GM12878 (cell line): ENCODE data around the gene POU4F1. TPM values are rescaled to one million over a fixed set of nuclear protein-coding genes. Genes with fewer than 3 reads are reported as not detected.
A peak's percentile ranks its signal among the peaks of the same experiment; 100 is the strongest.

Experiments
- ATAC-seq: fragments of 200-7000 bp; cut with Tn5 transposase; 3 replicates; pipeline ENCODE4 v1.9.1; 2020; ENCODE audit warnings: mild to moderate bottlenecking, moderate library complexity
- BruUV-seq: library from RNA; stranded (reverse); fragments of 400-500 nt; replicated peaks from 2 replicates; lab custom pipeline; 2021; lab: Mats Ljungman, UMichigan
- CTCF ChIA-PET: fragments of 300-600 bp; sonication (Branson Sonifier 250); formaldehyde crosslinking; extraction: SDS; loops from one replicate; lab custom pipeline; 2021; ENCODE audit warnings: inconsistent platforms; lab: Yijun Ruan, JAX
- POLR2A ChIA-PET: fragments of 350-600 bp; formaldehyde crosslinking; extraction: SDS; loops from one replicate; lab custom pipeline; 2021; ENCODE audit warnings: inconsistent platforms; lab: Charles Lee
- RAD21 ChIA-PET: fragments of 300-600 bp; sonication (Branson Sonifier 250); formaldehyde crosslinking; loops from one replicate; lab custom pipeline; 2023; ENCODE audit warnings: antibody characterized with exemption; ENCODE audit not compliant: unreplicated experiment; lab: Charles Lee
- SMC1A ChIA-PET: fragments of 300-600 bp; sonication (Branson Sonifier 250); formaldehyde crosslinking; loops from one replicate; lab custom pipeline; 2023; ENCODE audit not compliant: unreplicated experiment, uncharacterized antibody; lab: Charles Lee
- DNase-seq: peaks from one replicate; pipeline ENCODE4 v3.0.0-alpha.2; 2011; ENCODE audit warnings: low read depth, low spot score
- FAIRE-seq: peaks from 3 replicates; lab custom pipeline; 2011; peaks lifted over from hg19 to GRCh38; lab: Jason Lieb, UNC
- H2AFZ ChIP-seq: 2 replicates; pipeline ENCODE4 v1.6.0; 2011; ENCODE audit warnings: low read depth, low read length, control low read depth; ENCODE audit not compliant: control insufficient read depth
- H3K27ac ChIP-seq: 2 replicates; pipeline ENCODE4 v1.5.1; 2011; ENCODE audit warnings: control low read depth; ENCODE audit not compliant: control insufficient read depth, insufficient read depth
- H3K27me3 ChIP-seq, 2 experiments: replicated peaks in 1 of 2; 2 replicates each; pipeline versions ENCODE4 v1.6.0 to v1.6.1; 2011; ENCODE audit warnings: low read length in 1 of 2; ENCODE audit not compliant: control insufficient read depth in 2 of 2, insufficient read depth in 2 of 2
- H3K36me3 ChIP-seq, 2 experiments: 2 replicates each; pipeline ENCODE4 v1.5.1; 2011; ENCODE audit warnings: low read length in 1 of 2; ENCODE audit not compliant: control insufficient read depth in 2 of 2, insufficient read depth in 2 of 2
- H3K4me1 ChIP-seq: 2 replicates; pipeline ENCODE4 v1.6.1; 2011; ENCODE audit warnings: mild to moderate bottlenecking, low read length, moderate library complexity, mixed read lengths; ENCODE audit not compliant: control insufficient read depth, insufficient read depth
- H3K4me2 ChIP-seq: 2 replicates; pipeline ENCODE4 v1.6.0; 2011; ENCODE audit warnings: control low read depth; ENCODE audit not compliant: control insufficient read depth, insufficient read depth
- H3K4me3 ChIP-seq: fragments of 200-600 bp; sonication (generic); 2 replicates; pipeline ENCODE4 v1.5.1; 2016
- H3K79me2 ChIP-seq: 2 replicates; pipeline ENCODE4 v1.6.0; 2011; ENCODE audit warnings: low read length; ENCODE audit not compliant: control insufficient read depth, insufficient read depth
- H3K9ac ChIP-seq: 2 replicates; pipeline ENCODE4 v1.8.0; 2011; ENCODE audit warnings: low read length, control low read depth, mixed read lengths; ENCODE audit not compliant: control insufficient read depth, insufficient read depth
- H3K9me3 ChIP-seq: replicated peaks from 3 replicates; pipeline ENCODE4 v1.5.1; 2011; ENCODE audit warnings: mild to moderate bottlenecking, low read length; ENCODE audit not compliant: control insufficient read depth, insufficient read depth
- H4K20me1 ChIP-seq: 2 replicates; pipeline ENCODE4 v1.6.0; 2011; ENCODE audit not compliant: control insufficient read depth, insufficient read depth
- CBX5 ChIP-seq: sonication (generic); IDR thresholded peaks from 2 replicates; pipeline ENCODE4 v1.6.1; 2016; ENCODE audit warnings: low read depth, moderate library complexity, mild to moderate bottlenecking, inconsistent platforms
- HCFC1 ChIP-seq: fragments of 150-350 bp; IDR thresholded peaks from 2 replicates; pipeline ENCODE4 v1.6.1; 2014; ENCODE audit warnings: low read length
- JUNB ChIP-seq: IDR thresholded peaks from 2 replicates; pipeline ENCODE4 v1.6.1; 2016; ENCODE audit warnings: antibody characterized with exemption, mild to moderate bottlenecking
- RCOR1 ChIP-seq: conservative IDR thresholded peaks from 2 replicates; pipeline ENCODE4 v1.6.1; 2012; ENCODE audit warnings: low read depth, low read length, improper control_type of control experiment
- SUZ12 ChIP-seq: fragments of 200-600 bp; sonication (generic); IDR thresholded peaks from one replicate; pipeline ENCODE4 v1.6.1; 2018; ENCODE audit warnings: antibody characterized with exemption, mild to moderate bottlenecking; ENCODE audit not compliant: unreplicated experiment
- WGBS: methylation state at CpG from one replicate; pipeline ENCODE4 v1.1.6; 2016; ENCODE audit warnings: low lambda C conversion rate; ENCODE audit not compliant: insufficient replicate concordance, insufficient coverage; ENCODE audit errors: missing lambda C conversion rate; 5-methylcytosine and 5-hydroxymethylcytosine counted together
- in situ Hi-C: fragments of 300-500 bp; cut with MboI; formaldehyde crosslinking; loops from 9 replicates; pipeline ENCODE4 v1.14.3; 2018; ENCODE audit warnings: mixed read lengths
- intact Hi-C: fragments of 100-400 bp; cut with micrococcal nuclease; formaldehyde crosslinking; loops from one replicate; pipeline ENCODE4 v1.14.2; 2022; ENCODE audit not compliant: unreplicated experiment
- polyA plus RNA-seq, 11 experiments: library from polyadenylated mRNA; depleted of rRNA in 4 of 11; unstranded in 6 of 11; stranded (reverse) in 5 of 11; fragments of >200 nt; fragmentation: Nextera tagmentation in 4 of 11; fragmentation: Illumina TruSeq in 1 of 11; extraction: Ambion mirVana in 4 of 11; extraction: Trizol in 1 of 11; gene quantifications; 1 replicate in 1 of 11; 2 replicates in 10 of 11; pipeline versions ENCODE4 v1.2.1 to v1.2.3, GENCODE V29; 2011 to 2016; ENCODE audit warnings: inconsistent platforms in 2 of 11, missing spikeins in 2 of 11, low read depth in 1 of 11
- total RNA-seq, 4 experiments: library from RNA; depleted of rRNA in 3 of 4; stranded (reverse); fragments of >200 nt in 3 of 4; fragmentation: Illumina TruSeq in 1 of 4; extraction: Trizol in 1 of 4; gene quantifications; 2 replicates each; pipeline versions ENCODE4 v1.2.1 to v1.2.3, GENCODE V29; 2013 to 2021

POU4F1 gene
- total and polyA plus RNA-seq, 10 of the 15 experiments (the other 5 are each of a cell fraction or from before 2014, with no cell fraction given) = 0.01 to 0.14 (median 0.02) TPM; not detected in 5

DNA sequence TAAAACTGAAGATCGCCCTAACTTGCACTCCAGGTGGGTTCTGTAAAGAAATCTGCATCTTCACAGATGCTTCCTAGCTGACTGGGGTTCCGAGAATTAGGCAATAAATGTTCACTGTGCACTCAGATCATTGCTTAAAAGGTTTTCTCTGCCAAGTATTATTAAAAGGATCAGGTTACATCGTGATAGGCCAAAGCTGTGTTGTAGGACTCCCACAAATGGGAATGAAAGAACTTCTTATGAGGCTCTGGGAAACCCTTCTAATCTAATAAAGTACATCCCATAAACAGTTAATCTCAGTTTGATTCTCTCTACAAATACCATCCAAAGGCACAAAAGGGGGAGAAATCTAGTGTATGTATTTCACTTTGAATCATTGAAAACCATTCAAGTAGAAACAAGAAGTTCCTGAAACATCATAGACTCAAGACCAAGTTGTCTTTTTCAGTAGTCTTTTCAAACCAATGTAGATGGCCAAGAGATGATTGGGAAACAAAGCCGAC is 7.1 kb upstream of the POU4F1 start:
- TF ChIP-seq HCFC1 = no peak
- peak; percentile 42 for TF ChIP-seq JUNB
- TF ChIP-seq, all 136 proteins: peak for 1
- ChIA-PET SMC1A (interaction anchor here (0.9 to 1.7 kb wide), 2 partner anchors 10 to 22 kb away, joined by 3 to 4 read pairs; no protein-coding TSS in a partner anchor), POLR2A (no interaction called here), RAD21 (no interaction called here), CTCF (interaction anchor here (0.9 kb wide), 1 partner anchor 10 kb away, joined by 3 read pairs; no protein-coding TSS in a partner anchor)
- peaks cover 0 to 7% of the 10 kb centered on the region in 2 experiments; a peak in 1 of 4 replicates for H3K36me3 ChIP-seq
- H3K79me2 ChIP-seq = no peaks in the 10 kb centered on the region
- H2AFZ ChIP-seq = no peak overlapping the region
- no peak for FAIRE-seq
- no peak overlapping the region for H3K27ac ChIP-seq
- no peak overlapping the region for H3K9ac ChIP-seq
- no peaks in the 10 kb centered on the region; the same call in 1 of the 2 replicates for H3K4me1 ChIP-seq
- in situ Hi-C loops = no loop called here
- no peak overlapping the region for H3K4me2 ChIP-seq
- WGBS = 38% methylated on average over 4 of the region's 4 CpGs
- DNase-seq = no peak
- intact Hi-C loops = no loop called here
- peaks cover 15 to 36% of the 10 kb centered on the region in 2 experiments for H3K27me3 ChIP-seq
- TSS peak; percentile 31 for BruUV-seq
- ATAC-seq = peak; percentile 57
- H4K20me1 ChIP-seq = peaks cover 2% of the 10 kb centered on the region; the same call in 1 of the 2 replicates
- H3K4me3 ChIP-seq = no peak overlapping the region
- no peaks in the 10 kb centered on the region for H3K9me3 ChIP-seq

DNA sequence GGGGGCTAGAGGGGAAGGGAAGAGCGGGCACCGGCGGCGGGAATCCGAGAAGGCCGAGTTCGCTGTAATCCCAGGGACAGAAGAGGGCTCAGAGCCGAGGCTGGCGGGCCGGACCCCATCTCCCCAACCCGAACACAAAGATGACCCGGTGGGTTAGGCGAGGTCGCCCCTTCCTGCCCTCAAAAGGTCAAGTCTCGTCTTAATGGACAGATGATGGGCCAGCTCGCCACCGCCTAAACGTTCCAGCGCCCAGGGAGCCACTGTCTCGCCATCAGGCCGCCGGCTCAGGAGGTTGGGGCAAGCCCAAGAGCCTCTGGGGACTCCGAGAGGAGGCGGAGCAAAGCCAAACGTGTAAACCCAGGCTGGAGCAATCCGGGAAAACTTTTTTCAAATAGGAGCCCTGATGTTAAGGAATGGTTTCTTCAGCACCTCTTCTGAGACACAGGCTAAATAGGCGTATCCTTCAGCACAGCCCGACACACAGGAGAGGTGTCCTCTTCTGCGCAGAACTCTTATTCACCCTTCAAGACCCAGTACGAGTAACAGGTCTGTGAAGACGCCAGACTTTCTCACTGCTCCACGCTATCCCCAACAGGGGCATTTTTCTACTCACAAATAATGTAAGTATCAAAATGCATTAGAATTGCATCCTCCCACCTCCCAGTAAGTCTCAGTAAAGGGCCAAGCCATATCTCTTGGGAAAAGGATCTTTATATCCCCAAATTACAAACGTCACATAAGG is 6.3 kb upstream of the POU4F1 start:
- RAD21 ChIA-PET = no interaction called here
- H3K79me2 ChIP-seq = no peaks in the 10 kb centered on the region
- CTCF ChIA-PET = no interaction called here
- H3K9ac ChIP-seq = no peak overlapping the region
- SMC1A ChIA-PET = interaction anchor here (0.9 kb wide), 1 partner anchor 23 kb away, joined by 3 read pairs; no protein-coding TSS in a partner anchor
- POLR2A ChIA-PET = no interaction called here
- DNase-seq (no peak), FAIRE-seq (no peak), ATAC-seq (peak; percentile 20; the same call in 1 of the 3 replicates)
- no peaks in the 10 kb centered on the region; the same call in 1 of the 2 replicates for H3K4me1 ChIP-seq
- BruUV-seq = no TSS peak
- TF ChIP-seq SUZ12 (peak; percentile 77), RCOR1 (no peak), CBX5 (no peak)
- peak overlapping the region; percentile 29 for H2AFZ ChIP-seq
- peak overlapping the region; percentile 92 for H3K4me2 ChIP-seq
- intact Hi-C loops = no loop called here
- H3K36me3 ChIP-seq = peaks cover 0 to 3% of the 10 kb centered on the region in 2 experiments; a peak in 1 of 4 replicates
- no peaks in the 10 kb centered on the region for H3K9me3 ChIP-seq
- WGBS = 33% methylated on average over 31 of the region's 33 CpGs
- H4K20me1 ChIP-seq = peaks cover 2% of the 10 kb centered on the region; the same call in 1 of the 2 replicates
- in situ Hi-C loops = no loop called here
- H3K4me3 ChIP-seq = peak overlapping the region; percentile 64
- H3K27ac ChIP-seq = no peak overlapping the region
- peaks cover 17 to 44% of the 10 kb centered on the region in 2 experiments for H3K27me3 ChIP-seq
